Measurements from ENCODE around the gene KBTBD12. TPM values are rescaled to one million over a fixed set of nuclear protein-coding genes. Genes with fewer than 3 reads are reported as not detected.

Gene KBTBD12
- polyA plus RNA-seq, 1 of the 3 experiments (the other 2 are of a cell fraction), result not detected

DNA sequence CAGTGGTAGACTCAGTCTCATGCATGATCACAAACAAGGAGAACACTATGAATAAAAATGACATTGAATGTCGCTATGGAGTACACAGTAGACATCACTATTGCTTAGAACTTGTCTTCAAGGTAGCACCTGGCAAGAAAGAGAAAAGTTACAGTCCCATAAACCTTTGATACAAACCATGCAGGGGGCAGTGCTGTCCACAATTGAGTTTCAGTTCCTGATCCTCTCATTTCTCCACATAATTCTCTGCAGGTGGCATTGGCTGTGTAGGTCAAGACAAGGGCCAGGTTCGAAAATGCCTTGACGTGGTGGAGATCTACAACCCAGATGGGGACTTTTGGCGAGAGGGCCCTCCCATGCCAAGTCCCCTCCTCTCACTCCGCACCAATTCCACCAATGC is 47.9 kb downstream of the KBTBD12 start:
- no peak overlapping the region for H3K9ac ChIP-seq
- no peaks in the 10 kb centered on the region for H3K27me3 ChIP-seq (ENCODE audit: insufficient read depth)
- H3K9me3 ChIP-seq, result 0 out of 2 replicates have a peak, but pooled peaks cover 4% of the 10 kb centered on the region
- no peak overlapping the region for H3K27ac ChIP-seq (ENCODE audit: low read depth in 2 of 2, low read length in 1 of 2)
- POLR2A ChIA-PET, result no interaction called here
- H3K9me2 ChIP-seq, result no peaks in the 10 kb centered on the region
- CTCF ChIA-PET, result interaction anchor here (11.6 kb wide), 1 partner anchor 270 kb away, joined by 141 read pairs; no protein-coding TSS in a partner anchor
- H3K4me2 ChIP-seq, result no peak overlapping the region
- H3F3A ChIP-seq (replicated peaks; ENCODE audit: insufficient read depth), result no peaks in the 10 kb centered on the region
- no peak overlapping the region for H2AFZ ChIP-seq (ENCODE audit: low read depth)
- DNase-seq, result no peak
- TF ChIP-seq TAF1 (IDR thresholded peaks at IDR 0.05; ENCODE audit: borderline replicate concordance, low read depth, low read length), result no peak
- TF ChIP-seq RAD21 (IDR thresholded peaks at IDR 0.05; ENCODE audit: low read length), result no peak
- no peak for TF ChIP-seq NFIC (IDR thresholded peaks at IDR 0.05; ENCODE audit: borderline replicate concordance)
- no peak for TF ChIP-seq FOSL2 (IDR thresholded peaks at IDR 0.05; ENCODE audit: borderline replicate concordance, low read depth)
- no peak for TF ChIP-seq RCOR1 (IDR thresholded peaks at IDR 0.05; ENCODE audit: low read length)
- no peak for TF ChIP-seq CHD2 (IDR thresholded peaks at IDR 0.05; ENCODE audit: low read length, partially characterized antibody)
- TF ChIP-seq GABPA (IDR thresholded peaks at IDR 0.05; ENCODE audit: low read depth), result no peak
- no peak for TF ChIP-seq GATA2 (CRISPR knock-in tag; IDR thresholded peaks at IDR 0.05)
- no peak for TF ChIP-seq CTCF (IDR thresholded peaks at IDR 0.05)
- TF ChIP-seq USF1 (IDR thresholded peaks at IDR 0.05; ENCODE audit: borderline replicate concordance, low read depth), result no peak
- no peak for TF ChIP-seq JUND (IDR thresholded peaks at IDR 0.05)
- no peak for TF ChIP-seq USF2 (IDR thresholded peaks at IDR 0.05; ENCODE audit: borderline replicate concordance, low read depth, low read length)
- H3K4me1 ChIP-seq (ENCODE audit: control insufficient read depth in 1 of 2, insufficient read depth in 2 of 2, low read depth in 1 of 2, low read length in 1 of 2), result peaks cover 0 to 10% of the 10 kb centered on the region in 2 experiments; a peak in 2 of 4 replicates
- no peaks in the 10 kb centered on the region for H4K20me1 ChIP-seq (ENCODE audit: insufficient read depth)
- no peaks in the 10 kb centered on the region for H3K79me2 ChIP-seq (ENCODE audit: insufficient read depth)
- no peak overlapping the region for H3K4me3 ChIP-seq (ENCODE audit: low read depth in 2 of 2, low read length in 1 of 2)
- 63% methylated on average over 5 of the region's 5 CpGs for WGBS (ENCODE audit: low lambda C conversion rate)
- no peaks in the 10 kb centered on the region for H3K36me3 ChIP-seq (replicated peaks in 1 of 2; ENCODE audit: control insufficient read depth in 1 of 2, insufficient read depth in 2 of 2, low read length in 1 of 2)

GRCh38 chr3:127964053-127964452 is 49.0 kb downstream of the KBTBD12 start:
- H3K9me3 ChIP-seq, result 0 out of 2 replicates have a peak, but pooled peaks cover 4% of the 10 kb centered on the region
- H4K20me1 ChIP-seq (ENCODE audit: insufficient read depth), result no peaks in the 10 kb centered on the region
- H3K9me2 ChIP-seq, result no peaks in the 10 kb centered on the region
- no peaks in the 10 kb centered on the region for H3K79me2 ChIP-seq (ENCODE audit: insufficient read depth)
- H3F3A ChIP-seq (replicated peaks; ENCODE audit: insufficient read depth), result no peaks in the 10 kb centered on the region
- H3K27me3 ChIP-seq (ENCODE audit: insufficient read depth), result peaks cover 6% of the 10 kb centered on the region; the same call in 1 of the 2 replicates
- WGBS (ENCODE audit: low lambda C conversion rate), result 72% methylated on average over 4 of the region's 4 CpGs
- peaks cover 0 to 10% of the 10 kb centered on the region in 2 experiments; a peak in 2 of 4 replicates for H3K4me1 ChIP-seq (ENCODE audit: control insufficient read depth in 1 of 2, insufficient read depth in 2 of 2, low read depth in 1 of 2, low read length in 1 of 2)
- no peak overlapping the region for H3K4me2 ChIP-seq
- H3K36me3 ChIP-seq (replicated peaks in 1 of 2; ENCODE audit: control insufficient read depth in 1 of 2, insufficient read depth in 2 of 2, low read length in 1 of 2), result no peaks in the 10 kb centered on the region
- CTCF ChIA-PET, result interaction anchor here (1.4 to 11.6 kb wide), 2 partner anchors 271 to 389 kb away, joined by 3 to 141 read pairs; no protein-coding TSS in a partner anchor
- no peak for DNase-seq
- H3K27ac ChIP-seq (ENCODE audit: low read depth in 2 of 2, low read length in 1 of 2), result no peak overlapping the region
- no peak overlapping the region for H3K9ac ChIP-seq
- POLR2A ChIA-PET, result no interaction called here
- H2AFZ ChIP-seq (ENCODE audit: low read depth), result no peak overlapping the region
- H3K4me3 ChIP-seq (ENCODE audit: low read depth in 2 of 2, low read length in 1 of 2), result no peak overlapping the region
- no peak for TF ChIP-seq RCOR1 (IDR thresholded peaks at IDR 0.05; ENCODE audit: low read length)
- no peak for TF ChIP-seq TEAD4 (IDR thresholded peaks at IDR 0.05; ENCODE audit: borderline replicate concordance, insufficient read depth)
- no peak for TF ChIP-seq USF2 (IDR thresholded peaks at IDR 0.05; ENCODE audit: borderline replicate concordance, low read depth, low read length)
- no peak for TF ChIP-seq REST (IDR thresholded peaks at IDR 0.05; ENCODE audit: low read depth, low read length)
- TF ChIP-seq ZBTB33 (IDR thresholded peaks at IDR 0.05; ENCODE audit: borderline replicate concordance, low read depth), result no peak
- TF ChIP-seq MAX (IDR thresholded peaks at IDR 0.05; ENCODE audit: low read depth), result no peak
- TF ChIP-seq YY1 (IDR thresholded peaks at IDR 0.05; ENCODE audit: low read depth), result no peak
